Vagina (tissue), 2 donors: Measurements from ENCODE around the gene ACSM5.
"Not testable (repeated sequence)": the region's sequence is repeated elsewhere in the genome, so short reads cannot be mapped to it uniquely, and the experiment has no call there.

ENCODE experiments used
- POLR2AphosphoS5 ChIP-seq, 2 donors: sonication (generic); formaldehyde crosslinking; IDR thresholded peaks; one replicate each; pipeline ENCODE4 v1.9.0; 2017; ENCODE audit warnings: antibody characterized with exemption in 2 of 2, mild to moderate bottlenecking in 2 of 2, low read depth in 1 of 2; ENCODE audit not compliant: insufficient read depth in 1 of 2
- TF ChIP-seq, protein P1 (sequence below), 3 experiments: fragments of 450-650 bp in 2 of 3; fragments of 200-600 bp in 1 of 3; sonication (generic) in 1 of 3; IDR thresholded peaks; one replicate each; pipeline ENCODE4 v1.5.1; 2017 to 2019; ENCODE audit warnings: antibody characterized with exemption in 3 of 3, mild to moderate bottlenecking in 2 of 3, moderate library complexity in 2 of 3

DNA sequence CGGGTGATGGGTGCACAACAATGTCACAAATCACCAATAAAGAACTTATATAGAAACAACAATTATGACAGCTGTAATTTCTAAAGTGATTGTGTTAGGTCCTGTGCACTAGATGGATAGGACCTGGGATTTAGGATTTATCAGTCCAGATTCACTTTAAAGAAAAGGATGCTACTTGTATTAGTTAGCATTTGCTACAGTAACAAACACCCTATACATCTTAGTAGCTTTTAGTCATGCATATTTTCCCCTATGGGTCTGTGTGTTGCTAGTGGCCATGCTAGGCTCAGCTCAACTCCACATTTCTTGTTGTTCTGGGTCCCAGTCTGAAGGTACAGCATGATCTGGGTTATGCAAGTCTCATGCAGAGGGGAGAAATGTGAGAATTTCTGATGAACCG is 49.9 kb downstream of the ACSM5 start:
- TF ChIP-seq, protein P1, sequence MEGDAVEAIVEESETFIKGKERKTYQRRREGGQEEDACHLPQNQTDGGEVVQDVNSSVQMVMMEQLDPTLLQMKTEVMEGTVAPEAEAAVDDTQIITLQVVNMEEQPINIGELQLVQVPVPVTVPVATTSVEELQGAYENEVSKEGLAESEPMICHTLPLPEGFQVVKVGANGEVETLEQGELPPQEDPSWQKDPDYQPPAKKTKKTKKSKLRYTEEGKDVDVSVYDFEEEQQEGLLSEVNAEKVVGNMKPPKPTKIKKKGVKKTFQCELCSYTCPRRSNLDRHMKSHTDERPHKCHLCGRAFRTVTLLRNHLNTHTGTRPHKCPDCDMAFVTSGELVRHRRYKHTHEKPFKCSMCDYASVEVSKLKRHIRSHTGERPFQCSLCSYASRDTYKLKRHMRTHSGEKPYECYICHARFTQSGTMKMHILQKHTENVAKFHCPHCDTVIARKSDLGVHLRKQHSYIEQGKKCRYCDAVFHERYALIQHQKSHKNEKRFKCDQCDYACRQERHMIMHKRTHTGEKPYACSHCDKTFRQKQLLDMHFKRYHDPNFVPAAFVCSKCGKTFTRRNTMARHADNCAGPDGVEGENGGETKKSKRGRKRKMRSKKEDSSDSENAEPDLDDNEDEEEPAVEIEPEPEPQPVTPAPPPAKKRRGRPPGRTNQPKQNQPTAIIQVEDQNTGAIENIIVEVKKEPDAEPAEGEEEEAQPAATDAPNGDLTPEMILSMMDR (IDR thresholded peaks at IDR 0.05), result not testable (repeated sequence)
- TF ChIP-seq POLR2AphosphoS5 (IDR thresholded peaks at IDR 0.05; ENCODE audit: insufficient read depth in 1 of 2, low read depth in 1 of 2), result not testable (repeated sequence)
